Limb (tissue), 2 donors: ENCODE data around the gene MON2.
"Not testable (repeated sequence)": the region's sequence is repeated elsewhere in the genome, so short reads cannot be mapped to it uniquely, and the experiment has no call there.

Experiments used
- DNase-seq, 2 donors: peaks; one replicate each; pipeline ENCODE4 v3.0.0-alpha.2; 2016; ENCODE audit errors: extremely low spot score in 2 of 2

The MON2 gene

GRCh38 chr12:62469704-62470103, 3.1 kb downstream of the MON2 start:
- no peak for DNase-seq

GRCh38 chr12:62471734-62472133, 5.1 kb downstream of the MON2 start:
- DNase-seq = no peak

GRCh38 chr12:62472472-62472871, 5.8 kb downstream of the MON2 start:
- no peak for DNase-seq

- DNase-seq = no peak
Measured at GRCh38 chr12:62481843-62482540, 15.4 kb downstream of the MON2 start.

- no peak for DNase-seq
Measured at GRCh38 chr12:62482769-62483168, 16.1 kb downstream of the MON2 start.

- no peak for DNase-seq
Measured at GRCh38 chr12:62484233-62484632, 17.6 kb downstream of the MON2 start.

GRCh38 chr12:62505786-62506185, 39.2 kb downstream of the MON2 start:
- DNase-seq = no peak

- DNase-seq = no peak
Measured at GRCh38 chr12:62512901-62513300, 46.3 kb downstream of the MON2 start.

GRCh38 chr12:62514080-62514479, 47.5 kb downstream of the MON2 start:
- DNase-seq = not testable (repeated sequence)

GRCh38 chr12:62516927-62517326, 50.3 kb downstream of the MON2 start:
- DNase-seq = no peak

- DNase-seq = no peak
Measured at GRCh38 chr12:62517887-62518286, 51.3 kb downstream of the MON2 start.

- no peak for DNase-seq
Measured at GRCh38 chr12:62519043-62519442, 52.4 kb downstream of the MON2 start.

- DNase-seq = no peak
Measured at GRCh38 chr12:62520361-62520760, 53.7 kb downstream of the MON2 start.

- no peak for DNase-seq
Measured at GRCh38 chr12:62522984-62523383, 56.4 kb downstream of the MON2 start.

GRCh38 chr12:62523619-62524018, 57.0 kb downstream of the MON2 start:
- DNase-seq = no peak

GRCh38 chr12:62525271-62525670, 58.6 kb downstream of the MON2 start:
- no peak for DNase-seq

GRCh38 chr12:62530596-62530995, 64.0 kb downstream of the MON2 start:
- DNase-seq = no peak

- DNase-seq = no peak
Measured at GRCh38 chr12:62532333-62532732, 65.7 kb downstream of the MON2 start.

GRCh38 chr12:62533087-62533754, 66.6 kb downstream of the MON2 start:
- DNase-seq = no peak

- DNase-seq = no peak
Measured at GRCh38 chr12:62533755-62534107, 67.1 kb downstream of the MON2 start.

GRCh38 chr12:62536546-62536945, 69.9 kb downstream of the MON2 start:
- DNase-seq = no peak

GRCh38 chr12:62537551-62537950, 70.9 kb downstream of the MON2 start:
- DNase-seq = peak in 1 of 2 donors; percentile 20

- DNase-seq = no peak
Measured at GRCh38 chr12:62540354-62540753, 73.7 kb downstream of the MON2 start.
